ENCODE measurements around the gene XXYLT1.
"Not testable (repeated sequence)": the region's sequence is repeated elsewhere in the genome, so short reads cannot be mapped to it uniquely, and the experiment has no call there.

The XXYLT1 gene

DNA sequence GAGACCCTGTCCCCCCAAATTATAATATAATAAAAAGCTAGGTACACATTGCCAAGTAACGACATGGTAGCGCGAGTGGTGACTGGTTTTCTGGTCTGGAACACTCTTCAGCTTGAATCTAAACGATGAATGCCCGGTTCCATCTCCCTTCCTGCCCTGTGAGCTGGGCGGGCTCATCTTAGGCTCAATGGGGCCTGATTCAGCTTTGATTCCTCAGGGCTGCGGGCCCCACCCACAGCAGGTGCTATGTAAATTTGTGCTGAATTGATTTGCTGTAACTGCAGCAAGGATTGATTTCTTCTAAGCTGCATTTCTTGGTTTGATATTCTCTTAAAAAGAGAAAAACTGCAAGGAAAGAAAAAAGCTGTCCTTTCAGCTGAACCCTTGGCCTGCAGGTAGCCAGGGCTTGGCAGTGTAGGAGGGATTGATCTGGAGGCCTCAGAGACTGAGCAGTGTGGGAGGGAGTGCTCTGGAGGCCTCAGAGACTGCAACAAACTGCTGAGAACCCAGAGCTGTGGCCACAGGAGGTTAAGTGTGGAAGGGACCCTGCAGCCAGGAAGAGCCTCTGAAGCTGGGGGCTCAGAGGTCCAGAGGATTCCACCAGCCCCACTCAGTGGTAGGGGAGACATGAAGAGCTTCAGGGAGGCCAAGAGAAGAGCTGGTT is 231.6 kb downstream of the XXYLT1 start:
- peaks cover 46% of the 10 kb centered on the region for H3K4me1 Mint-ChIP-seq
- peaks cover 24% of the 10 kb centered on the region for H3K27me3 Mint-ChIP-seq (ENCODE audit: low read depth, poor library complexity)
- peaks cover 12% of the 10 kb centered on the region for H3K9me3 Mint-ChIP-seq
- no peaks in the 10 kb centered on the region for H3K36me3 Mint-ChIP-seq (ENCODE audit: low read depth)
- TF ChIP-seq, protein P1, sequence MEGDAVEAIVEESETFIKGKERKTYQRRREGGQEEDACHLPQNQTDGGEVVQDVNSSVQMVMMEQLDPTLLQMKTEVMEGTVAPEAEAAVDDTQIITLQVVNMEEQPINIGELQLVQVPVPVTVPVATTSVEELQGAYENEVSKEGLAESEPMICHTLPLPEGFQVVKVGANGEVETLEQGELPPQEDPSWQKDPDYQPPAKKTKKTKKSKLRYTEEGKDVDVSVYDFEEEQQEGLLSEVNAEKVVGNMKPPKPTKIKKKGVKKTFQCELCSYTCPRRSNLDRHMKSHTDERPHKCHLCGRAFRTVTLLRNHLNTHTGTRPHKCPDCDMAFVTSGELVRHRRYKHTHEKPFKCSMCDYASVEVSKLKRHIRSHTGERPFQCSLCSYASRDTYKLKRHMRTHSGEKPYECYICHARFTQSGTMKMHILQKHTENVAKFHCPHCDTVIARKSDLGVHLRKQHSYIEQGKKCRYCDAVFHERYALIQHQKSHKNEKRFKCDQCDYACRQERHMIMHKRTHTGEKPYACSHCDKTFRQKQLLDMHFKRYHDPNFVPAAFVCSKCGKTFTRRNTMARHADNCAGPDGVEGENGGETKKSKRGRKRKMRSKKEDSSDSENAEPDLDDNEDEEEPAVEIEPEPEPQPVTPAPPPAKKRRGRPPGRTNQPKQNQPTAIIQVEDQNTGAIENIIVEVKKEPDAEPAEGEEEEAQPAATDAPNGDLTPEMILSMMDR (IDR thresholded peaks at IDR 0.05): no peak
- no peak for DNase-seq
- H3K4me3 Mint-ChIP-seq: no peak overlapping the region
- no peak overlapping the region for H3K27ac Mint-ChIP-seq

DNA sequence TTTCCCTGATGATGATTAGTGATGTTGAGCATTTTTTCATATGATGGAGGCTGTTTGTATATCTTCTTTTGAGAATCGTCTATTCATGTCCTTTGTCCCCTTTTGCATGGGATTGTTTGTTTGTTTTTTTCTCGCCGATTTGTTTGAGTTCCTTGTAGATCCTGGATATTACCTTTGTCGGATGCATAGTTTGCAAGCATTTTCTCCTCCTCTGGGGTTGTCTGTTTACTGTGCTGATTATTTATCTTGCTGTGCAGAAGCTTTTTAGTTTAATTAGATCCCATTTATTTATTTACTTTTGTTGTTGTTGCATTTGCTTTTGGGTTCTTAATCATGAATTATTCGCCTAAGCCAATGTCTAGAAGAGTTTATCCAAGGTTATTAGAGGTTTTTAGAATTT is 232.8 kb downstream of the XXYLT1 start:
- peaks cover 12% of the 10 kb centered on the region for H3K9me3 Mint-ChIP-seq
- H3K27ac Mint-ChIP-seq: no peak overlapping the region

DNA sequence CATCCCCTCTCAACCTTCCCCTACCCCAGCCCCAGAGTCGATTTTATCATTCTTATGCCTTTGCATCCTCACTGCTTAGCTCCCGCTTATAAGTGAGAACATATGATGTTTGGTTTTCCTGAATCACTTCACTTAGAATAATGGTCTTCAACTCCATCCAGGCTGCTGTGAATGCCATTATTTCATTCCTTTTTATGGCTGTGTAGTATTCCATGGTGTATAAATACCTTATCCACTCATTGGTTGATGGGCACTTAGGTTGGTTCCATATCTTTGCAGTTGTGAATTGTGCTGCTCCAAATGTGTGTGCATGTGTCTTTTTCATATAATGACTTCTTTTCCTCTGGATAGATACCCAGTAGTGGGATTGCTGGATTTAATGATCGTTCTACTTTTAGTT is 233.4 kb downstream of the XXYLT1 start:
- not testable (repeated sequence) for DNase-seq; H3K36me3 Mint-ChIP-seq (ENCODE audit: low read depth)
- H3K27me3 Mint-ChIP-seq (ENCODE audit: low read depth, poor library complexity): peaks cover 26% of the 10 kb centered on the region

More for the DNA sequence above, 232.8 kb downstream of the XXYLT1 start:
- DNase-seq: no peak
- H3K4me1 Mint-ChIP-seq: peaks cover 46% of the 10 kb centered on the region
- H3K27me3 Mint-ChIP-seq (ENCODE audit: low read depth, poor library complexity): peaks cover 26% of the 10 kb centered on the region
- H3K4me3 Mint-ChIP-seq: no peak overlapping the region
- TF ChIP-seq, protein P1 (IDR thresholded peaks at IDR 0.05): no peak
- no peaks in the 10 kb centered on the region for H3K36me3 Mint-ChIP-seq (ENCODE audit: low read depth)

DNA sequence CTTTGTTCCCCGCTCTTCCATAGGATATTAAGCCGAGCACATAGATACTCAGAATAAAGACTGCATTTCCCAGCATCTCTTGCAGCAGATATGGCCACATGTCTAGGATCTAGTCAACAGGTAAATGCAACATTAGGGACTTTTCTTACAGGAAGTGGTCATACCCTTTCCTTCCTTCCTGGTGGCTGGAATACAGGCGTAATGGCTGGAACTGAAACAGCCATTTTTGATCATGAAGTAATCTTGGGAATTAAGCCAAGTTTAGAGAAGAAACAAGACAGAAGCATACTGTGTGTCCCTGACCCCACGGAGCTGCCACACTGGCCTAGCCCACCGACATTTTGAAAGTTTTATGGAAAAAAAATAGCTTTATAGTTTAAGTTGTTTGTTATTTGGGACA is 234.0 kb downstream of the XXYLT1 start:
- TF ChIP-seq, protein P1 (IDR thresholded peaks at IDR 0.05): no peak
- Mint-ChIP-seq H3K9me3 (peaks cover 12% of the 10 kb centered on the region), H3K36me3 (ENCODE audit: low read depth) (no peaks in the 10 kb centered on the region), H3K27me3 (ENCODE audit: low read depth, poor library complexity) (peaks cover 28% of the 10 kb centered on the region), H3K27ac (no peak overlapping the region), H3K4me1 (peaks cover 46% of the 10 kb centered on the region), H3K4me3 (no peak overlapping the region)
- no peak for DNase-seq

More for the DNA sequence above, 233.4 kb downstream of the XXYLT1 start:
- H3K4me1 Mint-ChIP-seq: peaks cover 46% of the 10 kb centered on the region
- H3K27ac Mint-ChIP-seq, H3K4me3 Mint-ChIP-seq: not testable (repeated sequence)
- peaks cover 12% of the 10 kb centered on the region for H3K9me3 Mint-ChIP-seq

DNA sequence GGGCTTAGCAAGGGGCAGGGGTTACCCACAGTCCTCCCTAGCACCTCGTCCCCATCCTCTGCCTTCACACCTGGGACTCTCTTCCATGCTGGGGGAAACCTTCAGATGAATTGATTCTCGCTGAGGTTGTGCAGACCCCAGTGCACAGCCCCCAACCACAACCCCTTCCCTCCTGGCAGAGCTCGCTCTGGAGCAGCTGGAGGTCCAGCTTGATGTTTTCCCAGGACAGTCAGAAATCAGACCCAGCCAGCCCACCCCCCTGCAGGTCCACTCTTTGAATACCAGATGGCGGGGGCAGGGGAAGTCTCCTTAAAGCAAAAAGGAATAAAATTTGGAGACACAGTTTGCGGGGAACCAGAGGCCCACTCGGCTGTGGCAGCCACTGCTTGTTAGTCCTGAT is 234.4 kb downstream of the XXYLT1 start:
- H3K4me1 Mint-ChIP-seq: peaks cover 45% of the 10 kb centered on the region
- no peak for DNase-seq
- no peaks in the 10 kb centered on the region for H3K36me3 Mint-ChIP-seq (ENCODE audit: low read depth)
- TF ChIP-seq, protein P1 (IDR thresholded peaks at IDR 0.05): no peak
- H3K9me3 Mint-ChIP-seq: peaks cover 12% of the 10 kb centered on the region
- peaks cover 26% of the 10 kb centered on the region for H3K27me3 Mint-ChIP-seq (ENCODE audit: low read depth, poor library complexity)
- H3K4me3 Mint-ChIP-seq: no peak overlapping the region
- no peak overlapping the region for H3K27ac Mint-ChIP-seq

DNA sequence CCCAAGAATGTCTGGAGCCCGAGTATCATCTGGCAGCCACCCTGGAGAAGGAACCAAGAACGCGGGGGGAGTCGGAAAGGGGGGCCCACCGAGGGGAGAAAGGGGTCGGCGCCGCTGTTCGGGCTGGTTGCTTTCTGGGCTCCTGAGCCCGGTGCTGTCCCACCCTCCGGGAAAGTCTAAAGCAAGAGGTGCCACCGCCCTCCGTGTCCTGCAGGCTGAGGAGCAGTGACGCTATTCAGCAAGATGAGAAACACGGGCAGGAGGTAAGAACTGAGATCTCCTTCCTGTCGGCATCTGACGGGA is 234.8 kb downstream of the XXYLT1 start:
- no peak overlapping the region for H3K4me3 Mint-ChIP-seq
- DNase-seq: no peak
- no peak overlapping the region for H3K27ac Mint-ChIP-seq
- TF ChIP-seq, protein P1 (IDR thresholded peaks at IDR 0.05): no peak
- H3K4me1 Mint-ChIP-seq: peaks cover 47% of the 10 kb centered on the region
- no peaks in the 10 kb centered on the region for H3K36me3 Mint-ChIP-seq (ENCODE audit: low read depth)
- H3K9me3 Mint-ChIP-seq: peaks cover 12% of the 10 kb centered on the region
- peaks cover 26% of the 10 kb centered on the region for H3K27me3 Mint-ChIP-seq (ENCODE audit: low read depth, poor library complexity)

Measured in nephron progenitor cell (in vitro differentiated cells).